ENCODE measurements around the gene NYAP2. TPM values are rescaled to one million over a fixed set of nuclear protein-coding genes. Genes with fewer than 3 reads are reported as not detected.

NYAP2 gene
- total and polyA plus RNA-seq, 2 of the 4 experiments (the other 2 are of a cell fraction): not detected

GRCh38 chr2:225488743-225489142 is 89.2 kb downstream of the NYAP2 start:
- intact Hi-C loops (cut with micrococcal nuclease) (no loop called here), in situ Hi-C loops (cut with MboI; ENCODE audit: low sequenced_read_pairs) (no loop called here), dilution Hi-C loops (cut with HindIII; ENCODE audit: low sequenced_read_pairs, unreplicated experiment) (no loop called here)
- no peaks in the 10 kb centered on the region for H3K79me1 ChIP-seq (ENCODE audit: low read depth in 1 of 2, low read length in 2 of 2)
- no peak overlapping the region for H4K91ac ChIP-seq (ENCODE audit: insufficient read depth, low read depth, low read length)
- H3K14ac ChIP-seq (replicated peaks; ENCODE audit: low read depth, low read length): no peak overlapping the region
- H2AK5ac ChIP-seq (ENCODE audit: low read depth, low read length): no peak overlapping the region
- H4K5ac ChIP-seq (ENCODE audit: low read depth, low read length): no peak overlapping the region
- H3K56ac ChIP-seq (ENCODE audit: extremely low read depth, insufficient read depth, low read length): no peak overlapping the region
- H2BK120ac ChIP-seq (ENCODE audit: low read depth, low read length): no peak overlapping the region
- H2BK20ac ChIP-seq (ENCODE audit: low read depth, low read length): no peak overlapping the region
- H3K4me2 ChIP-seq (ENCODE audit: low read depth, low read length): no peak overlapping the region
- H2BK5ac ChIP-seq (ENCODE audit: low read depth, low read length, poor library complexity, severe bottlenecking): no peak overlapping the region
- H3K36me3 ChIP-seq (ENCODE audit: control insufficient read depth, insufficient read depth, low read length): no peaks in the 10 kb centered on the region
- no peak overlapping the region for H2AFZ ChIP-seq (replicated peaks; ENCODE audit: low read length, poor library complexity)
- TF ChIP-seq MAZ (IDR thresholded peaks at IDR 0.05; ENCODE audit: borderline replicate concordance, low read depth, low read length) (no peak), CEBPB (IDR thresholded peaks at IDR 0.05; ENCODE audit: low read depth, low read length) (no peak), NFE2L2 (IDR thresholded peaks at IDR 0.05; ENCODE audit: low read depth, low read length) (no peak), BHLHE40 (IDR thresholded peaks at IDR 0.05; ENCODE audit: low read depth, low read length) (no peak), MAFK (IDR thresholded peaks at IDR 0.05; ENCODE audit: low read depth, low read length) (no peak), RCOR1 (IDR thresholded peaks at IDR 0.05; ENCODE audit: insufficient replicate concordance, low read length) (no peak), POLR2A (IDR thresholded peaks at IDR 0.05; ENCODE audit: low read depth, low read length) (no peak), FOS (IDR thresholded peaks at IDR 0.05; ENCODE audit: low read depth, low read length) (no peak), RAD21 (IDR thresholded peaks at IDR 0.05; ENCODE audit: low read length) (no peak), RFX5 (IDR thresholded peaks at IDR 0.05; ENCODE audit: low read depth, low read length) (no peak), CHD1 (IDR thresholded peaks at IDR 0.05; ENCODE audit: low read depth, low read length) (no peak), MXI1 (IDR thresholded peaks at IDR 0.05; ENCODE audit: borderline replicate concordance, low read depth, low read length) (no peak)
- TF ChIP-seq, protein P1, sequence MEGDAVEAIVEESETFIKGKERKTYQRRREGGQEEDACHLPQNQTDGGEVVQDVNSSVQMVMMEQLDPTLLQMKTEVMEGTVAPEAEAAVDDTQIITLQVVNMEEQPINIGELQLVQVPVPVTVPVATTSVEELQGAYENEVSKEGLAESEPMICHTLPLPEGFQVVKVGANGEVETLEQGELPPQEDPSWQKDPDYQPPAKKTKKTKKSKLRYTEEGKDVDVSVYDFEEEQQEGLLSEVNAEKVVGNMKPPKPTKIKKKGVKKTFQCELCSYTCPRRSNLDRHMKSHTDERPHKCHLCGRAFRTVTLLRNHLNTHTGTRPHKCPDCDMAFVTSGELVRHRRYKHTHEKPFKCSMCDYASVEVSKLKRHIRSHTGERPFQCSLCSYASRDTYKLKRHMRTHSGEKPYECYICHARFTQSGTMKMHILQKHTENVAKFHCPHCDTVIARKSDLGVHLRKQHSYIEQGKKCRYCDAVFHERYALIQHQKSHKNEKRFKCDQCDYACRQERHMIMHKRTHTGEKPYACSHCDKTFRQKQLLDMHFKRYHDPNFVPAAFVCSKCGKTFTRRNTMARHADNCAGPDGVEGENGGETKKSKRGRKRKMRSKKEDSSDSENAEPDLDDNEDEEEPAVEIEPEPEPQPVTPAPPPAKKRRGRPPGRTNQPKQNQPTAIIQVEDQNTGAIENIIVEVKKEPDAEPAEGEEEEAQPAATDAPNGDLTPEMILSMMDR (conservative IDR thresholded peaks at IDR 0.05; ENCODE audit: low read depth, low read length): no peak
- TF ChIP-seq, protein P2, sequence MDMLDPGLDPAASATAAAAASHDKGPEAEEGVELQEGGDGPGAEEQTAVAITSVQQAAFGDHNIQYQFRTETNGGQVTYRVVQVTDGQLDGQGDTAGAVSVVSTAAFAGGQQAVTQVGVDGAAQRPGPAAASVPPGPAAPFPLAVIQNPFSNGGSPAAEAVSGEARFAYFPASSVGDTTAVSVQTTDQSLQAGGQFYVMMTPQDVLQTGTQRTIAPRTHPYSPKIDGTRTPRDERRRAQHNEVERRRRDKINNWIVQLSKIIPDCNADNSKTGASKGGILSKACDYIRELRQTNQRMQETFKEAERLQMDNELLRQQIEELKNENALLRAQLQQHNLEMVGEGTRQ (IDR thresholded peaks at IDR 0.05; ENCODE audit: low read depth, low read length): no peak
- ChIA-PET CTCF (no interaction called here), POLR2A (ENCODE audit: unreplicated experiment) (no interaction called here)
- H3K9me3 ChIP-seq (ENCODE audit: control insufficient read depth, insufficient read depth, low read length): no peaks in the 10 kb centered on the region
- no peaks in the 10 kb centered on the region for H4K20me1 ChIP-seq (ENCODE audit: insufficient read depth, low read length)
- H4K8ac ChIP-seq (ENCODE audit: low read depth in 2 of 2, low read length in 2 of 2): no peak overlapping the region
- no peak overlapping the region for H2BK15ac ChIP-seq (ENCODE audit: low read depth, low read length)
- no peak overlapping the region for H2AK9ac ChIP-seq (replicated peaks; ENCODE audit: low read depth, low read length, poor library complexity)
- BruUV-seq (replicated peaks): no TSS peak
- DNase-seq (no peak), ATAC-seq (ENCODE audit: low read depth) (no peak)
- H3K23ac ChIP-seq (ENCODE audit: low read depth, low read length): no peak overlapping the region
- no peaks in the 10 kb centered on the region for H3K27me3 ChIP-seq (ENCODE audit: control insufficient read depth, insufficient read depth, low read length)
- no CpG with 5 or more reads among the region's 2 CpGs for WGBS, 2 experiments (ENCODE audit: extremely low coverage in 2 of 2, insufficient read length in 1 of 2)
- H3K9ac ChIP-seq (ENCODE audit: low read depth, low read length): no peak overlapping the region
- H3K4me1 ChIP-seq (ENCODE audit: control insufficient read depth, insufficient read depth, low read length): no peaks in the 10 kb centered on the region
- no peak overlapping the region for H3K4ac ChIP-seq (ENCODE audit: low read depth, low read length)
- no peaks in the 10 kb centered on the region for H3K9me1 ChIP-seq (ENCODE audit: insufficient read depth, low read length)
- H3K27ac ChIP-seq (ENCODE audit: insufficient read depth, low read length): no peak overlapping the region
- H3K18ac ChIP-seq (ENCODE audit: low read depth, low read length): no peak overlapping the region
- H3K4me3 ChIP-seq (ENCODE audit: insufficient read depth, low read depth, low read length): no peak overlapping the region
